Keratinocyte (primary cell): Measurements from ENCODE around the gene PRSS12. TPM values are rescaled to one million over a fixed set of nuclear protein-coding genes. Genes with fewer than 3 reads are reported as not detected.

Source experiments
- DNase-seq: peaks from one replicate; pipeline ENCODE4 v3.0.0-alpha.2; 2011; ENCODE audit warnings: low read depth, missing footprints, low spot score
- FAIRE-seq: peaks from 2 replicates; lab custom pipeline; 2011; peaks lifted over from hg19 to GRCh38; lab: Jason Lieb, UNC
- H2AFZ ChIP-seq: 2 replicates; pipeline ENCODE4 v1.6.0; 2012; ENCODE audit warnings: low read length, control low read depth, inconsistent platforms; ENCODE audit not compliant: control insufficient read depth
- H3K27ac ChIP-seq: 2 replicates; pipeline ENCODE4 v1.5.1; 2011; ENCODE audit warnings: low read length; ENCODE audit not compliant: control insufficient read depth, insufficient read depth
- H3K27me3 ChIP-seq: 3 replicates; pipeline ENCODE4 v1.6.0; 2011; ENCODE audit warnings: low read length; ENCODE audit not compliant: control insufficient read depth, insufficient read depth; ENCODE audit errors: extremely low read depth
- H3K36me3 ChIP-seq, 2 experiments: 2 replicates in 1 of 2; 3 replicates in 1 of 2; pipeline ENCODE4 v1.5.1; 2011; ENCODE audit warnings: low read length in 2 of 2, mild to moderate bottlenecking in 1 of 2; ENCODE audit not compliant: control insufficient read depth in 2 of 2, insufficient read depth in 2 of 2; ENCODE audit errors: extremely low read depth in 1 of 2
- H3K4me1 ChIP-seq: 3 replicates; pipeline ENCODE4 v1.5.1; 2011; ENCODE audit warnings: low read length; ENCODE audit not compliant: control insufficient read depth, insufficient read depth; ENCODE audit errors: extremely low read depth
- H3K4me2 ChIP-seq: 3 replicates; pipeline ENCODE4 v1.6.0; 2011; ENCODE audit warnings: low read depth, low read length; ENCODE audit not compliant: control insufficient read depth, insufficient read depth; ENCODE audit errors: extremely low read depth
- H3K4me3 ChIP-seq, 3 experiments: fragments of 200-600 bp in 1 of 3; sonication (generic) in 1 of 3; 2 replicates in 2 of 3; 3 replicates in 1 of 3; pipeline ENCODE4 v1.5.1; 2011 to 2016; ENCODE audit warnings: low read length in 3 of 3, mild to moderate bottlenecking in 3 of 3, control low read depth in 2 of 3, inconsistent platforms in 1 of 3, low read depth in 1 of 3, mixed read lengths in 1 of 3, mixed run types in 1 of 3, moderate library complexity in 1 of 3; ENCODE audit not compliant: control insufficient read depth in 2 of 3, insufficient read depth in 2 of 3; ENCODE audit errors: extremely low read depth in 1 of 3
- H3K79me2 ChIP-seq: 2 replicates; pipeline ENCODE4 v1.6.0; 2012; ENCODE audit warnings: low read length; ENCODE audit not compliant: control insufficient read depth, insufficient read depth
- H3K9ac ChIP-seq: 3 replicates; pipeline ENCODE4 v1.6.0; 2011; ENCODE audit warnings: low read length; ENCODE audit not compliant: control insufficient read depth, insufficient read depth; ENCODE audit errors: extremely low read depth
- H3K9me1 ChIP-seq: 3 replicates; pipeline ENCODE4 v1.6.0; 2011; ENCODE audit warnings: low read length; ENCODE audit not compliant: control insufficient read depth, insufficient read depth; ENCODE audit errors: extremely low read depth
- H3K9me3 ChIP-seq: 2 replicates; pipeline ENCODE4 v1.5.1; 2012; ENCODE audit warnings: low read depth, low read length; ENCODE audit not compliant: control insufficient read depth
- H4K20me1 ChIP-seq: 3 replicates; pipeline ENCODE4 v1.6.0; 2011; ENCODE audit warnings: low read length; ENCODE audit not compliant: control insufficient read depth, insufficient read depth; ENCODE audit errors: extremely low read depth
- CTCF ChIP-seq, 3 experiments: IDR thresholded peaks in 1 of 3; conservative IDR thresholded peaks in 1 of 3; optimal IDR thresholded peaks in 1 of 3; 2 replicates in 2 of 3; 3 replicates in 1 of 3; pipeline versions ENCODE3 to v1.5.1; 2011; ENCODE audit warnings: low read length in 3 of 3, mild to moderate bottlenecking in 3 of 3, moderate library complexity in 2 of 3, control low read depth in 1 of 3, inconsistent platforms in 1 of 3; ENCODE audit not compliant: insufficient read depth in 2 of 3; ENCODE audit errors: extremely low read depth in 1 of 3
- EZH2 ChIP-seq: IDR thresholded peaks from one replicate; pipeline ENCODE4 v1.6.1; 2012; ENCODE audit warnings: inconsistent platforms, mild to moderate bottlenecking, low read length, moderate library complexity
- dilution Hi-C: fragments of 300-500 bp; cut with MboI; formaldehyde crosslinking; loops from one replicate; pipeline ENCODE4 v1.7.0; 2020; ENCODE audit warnings: low sequenced_read_pairs; ENCODE audit not compliant: extremely low pct_ligation_motif_present
- polyA plus RNA-seq, 5 experiments: library from polyadenylated mRNA; depleted of rRNA in 3 of 5; stranded (reverse) in 3 of 5; stranded (forward) in 1 of 5; unstranded in 1 of 5; fragments of >200 nt; gene quantifications; 1 replicate in 1 of 5; 2 replicates in 3 of 5; 3 replicates in 1 of 5; pipeline versions ENCODE4 v1.2.1 to v1.2.3, GENCODE V29; 2011 to 2012; ENCODE audit warnings: missing spikeins in 2 of 5, low read depth in 1 of 5, low replicate concordance in 1 of 5

PRSS12 gene
- polyA plus RNA-seq, 1 donor (not counting 4 experiments of a cell fraction or from before 2014, with no cell fraction given), result 16.6 TPM

- Histone ChIP-seq H3K79me2 (no peaks in the 10 kb centered on the region), H3K9ac (no peak overlapping the region), H3K4me2 (no peak overlapping the region), H3K4me3 (no peak overlapping the region), H3K36me3 (no peaks in the 10 kb centered on the region), H2AFZ (no peak overlapping the region), H3K27ac (no peak overlapping the region), H4K20me1 (no peaks in the 10 kb centered on the region), H3K9me3 (no peaks in the 10 kb centered on the region), H3K9me1 (no peaks in the 10 kb centered on the region), H3K27me3 (no peaks in the 10 kb centered on the region), H3K4me1 (no peaks in the 10 kb centered on the region)
- dilution Hi-C loops, result no loop called here
- TF ChIP-seq EZH2 (no peak), CTCF (optimal IDR thresholded peaks at IDR 0.05 in 1 of 3, IDR thresholded peaks at IDR 0.05 in 1 of 3, conservative IDR thresholded peaks at IDR 0.05 in 1 of 3; ENCODE audit: extremely low read depth in 1 of 3, insufficient read depth in 2 of 3, low read length in 3 of 3) (no peak)
- DNase-seq (no peak), FAIRE-seq (no peak)
Observed at GRCh38 chr4:118259111-118259510, 93.7 kb downstream of the PRSS12 start.

- Histone ChIP-seq H4K20me1 (no peaks in the 10 kb centered on the region), H3K36me3 (no peaks in the 10 kb centered on the region), H3K4me2 (no peak overlapping the region), H3K27me3 (no peaks in the 10 kb centered on the region), H3K4me3 (no peak overlapping the region), H3K27ac (no peak overlapping the region), H3K4me1 (no peaks in the 10 kb centered on the region), H3K79me2 (no peaks in the 10 kb centered on the region), H2AFZ (no peak overlapping the region), H3K9ac (no peak overlapping the region), H3K9me1 (no peaks in the 10 kb centered on the region), H3K9me3 (no peaks in the 10 kb centered on the region)
- TF ChIP-seq CTCF (optimal IDR thresholded peaks at IDR 0.05 in 1 of 3, IDR thresholded peaks at IDR 0.05 in 1 of 3, conservative IDR thresholded peaks at IDR 0.05 in 1 of 3; ENCODE audit: extremely low read depth in 1 of 3, insufficient read depth in 2 of 3, low read length in 3 of 3) (no peak), EZH2 (no peak)
- dilution Hi-C loops, result no loop called here
- DNase-seq (no peak), FAIRE-seq (no peak)
Observed at GRCh38 chr4:118254368-118254767, 98.4 kb downstream of the PRSS12 start.
